ENCODE results near the gene DGKQ. TPM values are rescaled to one million over a fixed set of nuclear protein-coding genes. Genes with fewer than 3 reads are reported as not detected.

Gene DGKQ
- total RNA-seq, 6 experiments from 2014 or later, result 4.6 to 10.5 (median 5.7) TPM

- Histone ChIP-seq H3K27me3 (no peaks in the 10 kb centered on the region), H3K4me3 (peak overlapping the region in 2 of 3 donors; percentile 61 to 68), H3K36me3 (no peaks in the 10 kb centered on the region), H3K27ac (no peak overlapping the region), H3K4me1 (peaks cover 0 to 21% (median 5%) of the 10 kb centered on the region in 4 donors), H3K9me3 (no peaks in the 10 kb centered on the region)
- WGBS (ENCODE audit: insufficient coverage, low coverage, low lambda C conversion rate, missing lambda C conversion rate), result 53% methylated on average over 3 of the region's 24 CpGs
- ATAC-seq (no peak), DNase-seq (peak in 1 of 3 donors; percentile 64)
- intact Hi-C loops (cut with DNase I), result loop anchor here in 1 of 2 donors (5.0 kb wide), 1 partner anchor 40 kb away; the partner anchor contains the start of genes GAK and TMEM175
- TF ChIP-seq POLR2A (IDR thresholded peaks at IDR 0.05) (no peak), CTCF (IDR thresholded peaks at IDR 0.05) (no peak)
These were observed 1.5 kb downstream of the DGKQ start for GRCh38 chr4:971666-972500.

GRCh38 chr4:970854-971520 lies 2.4 kb downstream of the DGKQ start:
- 100% methylated on average over 5 of the region's 17 CpGs for WGBS (ENCODE audit: insufficient coverage, low coverage, low lambda C conversion rate, missing lambda C conversion rate)
- H3K27ac ChIP-seq, result no peak overlapping the region
- no peak for DNase-seq
- no peaks in the 10 kb centered on the region for H3K27me3 ChIP-seq
- no peak for ATAC-seq
- TF ChIP-seq CTCF (IDR thresholded peaks at IDR 0.05) (no peak), POLR2A (IDR thresholded peaks at IDR 0.05) (no peak)
- peaks cover 0 to 21% (median 5%) of the 10 kb centered on the region in 4 donors for H3K4me1 ChIP-seq
- H3K9me3 ChIP-seq, result no peaks in the 10 kb centered on the region
- H3K36me3 ChIP-seq, result no peaks in the 10 kb centered on the region
- intact Hi-C loops (cut with DNase I), result loop anchor here in 1 of 2 donors (5.0 kb wide), 1 partner anchor 39 kb away; the partner anchor contains the start of genes GAK and TMEM175
- H3K4me3 ChIP-seq, result no peak overlapping the region

- Histone ChIP-seq H3K4me1 (peaks cover 0 to 21% (median 5%) of the 10 kb centered on the region in 4 donors), H3K36me3 (no peaks in the 10 kb centered on the region), H3K27ac (no peak overlapping the region), H3K4me3 (no peak overlapping the region), H3K27me3 (no peaks in the 10 kb centered on the region), H3K9me3 (no peaks in the 10 kb centered on the region)
- no peak for TF ChIP-seq CTCF (IDR thresholded peaks at IDR 0.05)
- TF ChIP-seq POLR2A (IDR thresholded peaks at IDR 0.05), result no peak
- WGBS (ENCODE audit: insufficient coverage, low coverage, low lambda C conversion rate, missing lambda C conversion rate), result 88% methylated on average over 5 of the region's 25 CpGs
- intact Hi-C loops (cut with DNase I), result loop anchor here in 1 of 2 donors (5.0 kb wide), 1 partner anchor 38 kb away; the partner anchor contains the start of genes GAK and TMEM175
- ATAC-seq, result no peak
- no peak for DNase-seq
These were observed 3.2 kb downstream of the DGKQ start for GRCh38 chr4:970046-970745.

GRCh38 chr4:968621-969394 lies 4.6 kb downstream of the DGKQ start:
- no peaks in the 10 kb centered on the region for H3K9me3 ChIP-seq
- no peak for TF ChIP-seq POLR2A (IDR thresholded peaks at IDR 0.05)
- TF ChIP-seq CTCF (IDR thresholded peaks at IDR 0.05), result no peak
- H3K36me3 ChIP-seq, result no peaks in the 10 kb centered on the region
- WGBS (ENCODE audit: insufficient coverage, low coverage, low lambda C conversion rate, missing lambda C conversion rate), result 90% methylated on average over 2 of the region's 23 CpGs
- no peaks in the 10 kb centered on the region for H3K27me3 ChIP-seq
- no peak for ATAC-seq
- DNase-seq, result peak in 1 of 3 donors; percentile 15
- H3K27ac ChIP-seq, result no peak overlapping the region
- H3K4me1 ChIP-seq, result peaks cover 0 to 19% (median 5%) of the 10 kb centered on the region in 4 donors
- H3K4me3 ChIP-seq, result no peak overlapping the region
- intact Hi-C loops (cut with DNase I), result no loop called here
